Activated T-helper 17 cell treated with anti-CD3 and anti-CD28 coated beads, Interleukin-2, amount 50 U/mL, for 72 hours (primary cell): Measurements from ENCODE around the gene CFAP298. TPM values are rescaled to one million over a fixed set of nuclear protein-coding genes. Genes with fewer than 3 reads are reported as not detected.
"Not testable (repeated sequence)": the region's sequence is repeated elsewhere in the genome, so short reads cannot be mapped to it uniquely, and the experiment has no call there.

Source experiments
- ATAC-seq: fragments of 150-1000 bp; cut with Tn5 transposase; replicated peaks from 2 replicates; pipeline ENCODE4 v1.10.0; 2021; ENCODE audit warnings: mild to moderate bottlenecking, moderate library complexity
- H3K27ac Mint-ChIP-seq: one replicate; pipeline ENCODE4 v1.8.0; 2022; ENCODE audit warnings: mixed read lengths
- H3K27me3 Mint-ChIP-seq: one replicate; pipeline ENCODE4 v1.8.0; 2022; ENCODE audit warnings: mixed read lengths
- H3K36me3 Mint-ChIP-seq: one replicate; pipeline ENCODE4 v1.8.0; 2022; ENCODE audit warnings: low read depth, mild to moderate bottlenecking, mixed read lengths
- H3K4me1 Mint-ChIP-seq: one replicate; pipeline ENCODE4 v1.8.0; 2022; ENCODE audit warnings: mixed read lengths
- H3K4me3 Mint-ChIP-seq: one replicate; pipeline ENCODE4 v1.8.0; 2022; ENCODE audit warnings: mild to moderate bottlenecking, mixed read lengths
- H3K9me3 Mint-ChIP-seq: one replicate; pipeline ENCODE4 v1.8.0; 2022; ENCODE audit warnings: mixed read lengths
- total RNA-seq, 2 donors: library from RNA; stranded (reverse); gene quantifications; one replicate each; pipeline ENCODE4 v1.2.3, GENCODE V29; 2022

The CFAP298 gene
- 10 to 100 TPM; 19.9 to 40.2 TPM for total RNA-seq

GRCh38 chr21:32612075-32612998, at the start of gene CFAP298:
Gene CFAP298 (minus strand): TSS chr21:32612377. CDS start chr21:32612243, 134 bp downstream.
- Mint-ChIP-seq H3K9me3 (no peaks in the 10 kb centered on the region), H3K4me1 (no peaks in the 10 kb centered on the region), H3K27me3 (no peaks in the 10 kb centered on the region), H3K36me3 (peaks cover 35% of the 10 kb centered on the region), H3K27ac (peak within 1 kb of the TSS; percentile 93), H3K4me3 (peak within 1 kb of the TSS; percentile 95)
- peak; percentile 88 for ATAC-seq

- H3K9me3 Mint-ChIP-seq, H3K27me3 Mint-ChIP-seq, H3K4me3 Mint-ChIP-seq, ATAC-seq, H3K27ac Mint-ChIP-seq, H3K4me1 Mint-ChIP-seq: not testable (repeated sequence)
- peaks cover 94% of the 10 kb centered on the region for H3K36me3 Mint-ChIP-seq
Measured at GRCh38 chr21:32661026-32661782, 49.0 kb upstream of the CFAP298 start.

GRCh38 chr21:32658524-32658923, 46.3 kb upstream of the CFAP298 start:
- Mint-ChIP-seq H3K4me1 (no peaks in the 10 kb centered on the region), H3K27ac (no peak overlapping the region), H3K4me3 (no peak overlapping the region), H3K36me3 (peaks cover 88% of the 10 kb centered on the region), H3K27me3 (no peaks in the 10 kb centered on the region), H3K9me3 (no peaks in the 10 kb centered on the region)
- no peak for ATAC-seq

- Mint-ChIP-seq H3K9me3 (no peaks in the 10 kb centered on the region), H3K4me3 (no peak overlapping the region)
Measured at GRCh38 chr21:32653326-32653901, 41.2 kb upstream of the CFAP298 start.

GRCh38 chr21:32648165-32648564, 36.0 kb upstream of the CFAP298 start:
- Mint-ChIP-seq H3K27me3 (no peaks in the 10 kb centered on the region), H3K4me1 (no peaks in the 10 kb centered on the region), H3K36me3 (peaks cover 42% of the 10 kb centered on the region), H3K27ac (no peak overlapping the region), H3K9me3 (no peaks in the 10 kb centered on the region), H3K4me3 (no peak overlapping the region)
- ATAC-seq: no peak

More at GRCh38 chr21:32653326-32653901, 41.2 kb upstream of the CFAP298 start:
- Mint-ChIP-seq H3K36me3 (peaks cover 76% of the 10 kb centered on the region), H3K27ac (no peak overlapping the region), H3K27me3 (no peaks in the 10 kb centered on the region), H3K4me1 (no peaks in the 10 kb centered on the region)
- peak; percentile 46 for ATAC-seq

- no peak for ATAC-seq
- no peaks in the 10 kb centered on the region for H3K9me3 Mint-ChIP-seq
- H3K36me3 Mint-ChIP-seq: peaks cover 48% of the 10 kb centered on the region
- no peaks in the 10 kb centered on the region for H3K27me3 Mint-ChIP-seq
- H3K27ac Mint-ChIP-seq: no peak overlapping the region
- H3K4me3 Mint-ChIP-seq: no peak overlapping the region
- no peaks in the 10 kb centered on the region for H3K4me1 Mint-ChIP-seq
Measured at GRCh38 chr21:32645261-32646182, 33.3 kb upstream of the CFAP298 start.

GRCh38 chr21:32641710-32642698, 29.8 kb upstream of the CFAP298 start:
- Mint-ChIP-seq H3K4me1 (no peaks in the 10 kb centered on the region), H3K4me3 (no peak overlapping the region), H3K9me3 (no peaks in the 10 kb centered on the region), H3K27ac (no peak overlapping the region), H3K36me3 (peaks cover 68% of the 10 kb centered on the region), H3K27me3 (no peaks in the 10 kb centered on the region)
- no peak for ATAC-seq

- no peak for ATAC-seq
- Mint-ChIP-seq H3K27ac (no peak overlapping the region), H3K27me3 (peaks cover 1% of the 10 kb centered on the region), H3K36me3 (peaks cover 27% of the 10 kb centered on the region), H3K4me1 (no peaks in the 10 kb centered on the region), H3K9me3 (no peaks in the 10 kb centered on the region), H3K4me3 (no peak overlapping the region)
Measured at GRCh38 chr21:32626621-32627196, 14.5 kb upstream of the CFAP298 start.

GRCh38 chr21:32618218-32618617, 6.0 kb upstream of the CFAP298 start:
- not testable (repeated sequence) for H3K4me3 Mint-ChIP-seq, H3K27me3 Mint-ChIP-seq, H3K36me3 Mint-ChIP-seq, ATAC-seq, H3K4me1 Mint-ChIP-seq, H3K9me3 Mint-ChIP-seq, H3K27ac Mint-ChIP-seq

- H3K27me3 Mint-ChIP-seq: no peaks in the 10 kb centered on the region
- no peaks in the 10 kb centered on the region for H3K4me1 Mint-ChIP-seq
- peak overlapping the region; percentile 93 for H3K27ac Mint-ChIP-seq
Measured at GRCh38 chr21:32613436-32614043, 1.4 kb upstream of the CFAP298 start.

GRCh38 chr21:32612999-32613337, 791 bp upstream of the CFAP298 start:
- no peak for ATAC-seq

More at GRCh38 chr21:32613436-32614043, 1.4 kb upstream of the CFAP298 start:
- Mint-ChIP-seq H3K36me3 (peaks cover 24% of the 10 kb centered on the region), H3K4me3 (peak overlapping the region; percentile 95), H3K9me3 (no peaks in the 10 kb centered on the region)
- ATAC-seq: no peak

GRCh38 chr21:32611471-32611997, 643 bp downstream of the CFAP298 start:
- peaks cover 43% of the 10 kb centered on the region for H3K36me3 Mint-ChIP-seq
- peak overlapping the region; percentile 93 for H3K27ac Mint-ChIP-seq
- ATAC-seq: peak; percentile 34
- no peaks in the 10 kb centered on the region for H3K9me3 Mint-ChIP-seq
- H3K4me1 Mint-ChIP-seq: no peaks in the 10 kb centered on the region
- peak overlapping the region; percentile 95 for H3K4me3 Mint-ChIP-seq
- H3K27me3 Mint-ChIP-seq: no peaks in the 10 kb centered on the region

More at GRCh38 chr21:32612999-32613337, 791 bp upstream of the CFAP298 start:
- H3K27me3 Mint-ChIP-seq: no peaks in the 10 kb centered on the region
- H3K4me1 Mint-ChIP-seq: no peaks in the 10 kb centered on the region
- H3K27ac Mint-ChIP-seq: peak overlapping the region; percentile 93
- H3K36me3 Mint-ChIP-seq: peaks cover 29% of the 10 kb centered on the region
- peak overlapping the region; percentile 95 for H3K4me3 Mint-ChIP-seq
- no peaks in the 10 kb centered on the region for H3K9me3 Mint-ChIP-seq
